ENCODE data around the gene RABGAP1L.
"Not testable (repeated sequence)": the region's sequence is repeated elsewhere in the genome, so short reads cannot be mapped to it uniquely, and the experiment has no call there.

RABGAP1L gene

GRCh38 chr1:174247472-174247871, 88.2 kb downstream of the RABGAP1L start:
- DNase-seq, result no peak

- no peak for DNase-seq
These were observed 88.7 kb downstream of the RABGAP1L start for GRCh38 chr1:174248041-174248440.

- DNase-seq, result not testable (repeated sequence)
These were observed 97.1 kb downstream of the RABGAP1L start for GRCh38 chr1:174256386-174256785.

- peak; percentile 50 to 64 for DNase-seq
These were observed 98.8 kb downstream of the RABGAP1L start for GRCh38 chr1:174258148-174258550.

GRCh38 chr1:174262349-174263241, 103.3 kb downstream of the RABGAP1L start:
- DNase-seq, result peak; percentile 69 to 70

GRCh38 chr1:174265282-174265681, 106.0 kb downstream of the RABGAP1L start:
- no peak for DNase-seq

- DNase-seq, result peak in 1 of 2 experiments; percentile 8
These were observed 107.2 kb downstream of the RABGAP1L start for GRCh38 chr1:174266476-174266875.

- DNase-seq, result no peak
These were observed 107.8 kb downstream of the RABGAP1L start for GRCh38 chr1:174266991-174267612.

- DNase-seq, result no peak
These were observed 110.8 kb downstream of the RABGAP1L start for GRCh38 chr1:174269989-174270651.

GRCh38 chr1:174273190-174273589, 113.9 kb downstream of the RABGAP1L start:
- no peak for DNase-seq

- DNase-seq, result no peak
These were observed 114.5 kb downstream of the RABGAP1L start for GRCh38 chr1:174273776-174274175.

- no peak for DNase-seq
These were observed 115.1 kb downstream of the RABGAP1L start for GRCh38 chr1:174274452-174274851.

GRCh38 chr1:174274884-174275283, 115.6 kb downstream of the RABGAP1L start:
- DNase-seq, result no peak

GRCh38 chr1:174276087-174276486, 116.8 kb downstream of the RABGAP1L start:
- DNase-seq, result no peak

- no peak for DNase-seq
These were observed 124.7 kb downstream of the RABGAP1L start for GRCh38 chr1:174284052-174284451.

- no peak for DNase-seq
These were observed 126.7 kb downstream of the RABGAP1L start for GRCh38 chr1:174286042-174286441.

GRCh38 chr1:174289644-174290310, 130.5 kb downstream of the RABGAP1L start:
- DNase-seq, result no peak

- no peak for DNase-seq
These were observed 131.7 kb downstream of the RABGAP1L start for GRCh38 chr1:174291059-174291458.

- no peak for DNase-seq
These were observed 137.0 kb downstream of the RABGAP1L start for GRCh38 chr1:174296309-174296708.

- DNase-seq, result no peak
These were observed 138.0 kb downstream of the RABGAP1L start for GRCh38 chr1:174297351-174297750.

- no peak for DNase-seq
These were observed 142.2 kb downstream of the RABGAP1L start for GRCh38 chr1:174301295-174302077.

- no peak for DNase-seq
These were observed 149.3 kb downstream of the RABGAP1L start for GRCh38 chr1:174308604-174309003.
